Psoas muscle (tissue), 8 donors: ENCODE results near the gene TADA2B. TPM values are rescaled to one million over a fixed set of nuclear protein-coding genes. Genes with fewer than 3 reads are reported as not detected.

ENCODE experiments used
- ATAC-seq, 4 donors: fragments of 200-7000 bp; cut with Tn5 transposase; one replicate each; pipeline ENCODE4 v1.9.1; 2020; ENCODE audit warnings: moderate library complexity in 3 of 4, mild to moderate bottlenecking in 2 of 4
- DNase-seq, 2 donors: peaks; one replicate each; pipeline ENCODE4 v3.0.0-alpha.2; 2020
- H3K27ac ChIP-seq: fragments of 200-600 bp; one replicate; pipeline ENCODE4 v1.8.0; 2022
- H3K27me3 ChIP-seq, 3 donors: fragments of 200-600 bp in 1 of 3; one replicate each; pipeline versions ENCODE4 v1.6.1 to v1.8.0; 2013 to 2022; ENCODE audit warnings: low read length in 2 of 3, mild to moderate bottlenecking in 2 of 3, moderate library complexity in 1 of 3; ENCODE audit not compliant: insufficient read depth in 3 of 3
- H3K36me3 ChIP-seq, 2 donors: fragments of 200-600 bp in 1 of 2; one replicate each; pipeline versions ENCODE4 v1.6.1 to v1.8.0; 2013 to 2022; ENCODE audit warnings: low read depth in 1 of 2, mild to moderate bottlenecking in 1 of 2, moderate library complexity in 1 of 2; ENCODE audit not compliant: insufficient read depth in 1 of 2
- H3K4me1 ChIP-seq: fragments of 200-600 bp; one replicate; pipeline ENCODE4 v1.8.0; 2022
- H3K4me3 ChIP-seq: fragments of 200-600 bp; one replicate; pipeline ENCODE4 v1.8.0; 2022; ENCODE audit warnings: mild to moderate bottlenecking
- H3K9me3 ChIP-seq: fragments of 200-600 bp; one replicate; pipeline ENCODE4 v1.8.0; 2022
- WGBS, 3 donors: extraction: QIAGEN DNeasy Blood & Tissue Kit; methylation state at CpG; one replicate each; pipeline versions ENCODE4 v1.1.6 to v1.1.7; 2013; 5-methylcytosine and 5-hydroxymethylcytosine counted together
- intact Hi-C, 2 donors: fragments of 100-400 bp; cut with DNase I; formaldehyde crosslinking; loops; one replicate each; pipeline versions ENCODE4 v1.11.0 to v1.14.2; 2022
- polyA plus RNA-seq, 3 donors: library from polyadenylated mRNA; stranded (reverse); fragments of 200-250 nt; gene quantifications; one replicate each; pipeline ENCODE4 v1.2.3, GENCODE V29; 2013
- total RNA-seq, 4 donors: library from RNA; stranded (reverse); fragmentation: NEBNext Ultra II Directional in 2 of 4; extraction: Animal tissue kit (Norgen Biotek cat#: 25700) in 2 of 4; gene quantifications; one replicate each; pipeline versions ENCODE4 v1.2.1 to v1.2.4, GENCODE V29; 2021 to 2023
- TF ChIP-seq, protein P1 (sequence below): fragments of 200-600 bp; IDR thresholded peaks from one replicate; pipeline ENCODE4 v1.8.0; 2022; ENCODE audit warnings: antibody characterized with exemption
- donor health status: healthy with polysubstance abuse.
- donor health status: DM: no; HTN: no; CAD: no; lungs with moderate emphysema.
- donor health status: Bipolar disorder and iron deficiency.
- donor health status: healthy.
- donor health status: DM: yes; HTN: yes; CAD: no.
- donor health status: DM: no; HTN: no; CAD: no.
- donor health status: DM: no; HTN: no; CAD: no.
- donor health status: DM: yes; HTN: yes; CAD: no.

Gene TADA2B
- total and polyA plus RNA-seq, 7 donors, result 21.0 to 70.3 (median 47.0) TPM

DNA sequence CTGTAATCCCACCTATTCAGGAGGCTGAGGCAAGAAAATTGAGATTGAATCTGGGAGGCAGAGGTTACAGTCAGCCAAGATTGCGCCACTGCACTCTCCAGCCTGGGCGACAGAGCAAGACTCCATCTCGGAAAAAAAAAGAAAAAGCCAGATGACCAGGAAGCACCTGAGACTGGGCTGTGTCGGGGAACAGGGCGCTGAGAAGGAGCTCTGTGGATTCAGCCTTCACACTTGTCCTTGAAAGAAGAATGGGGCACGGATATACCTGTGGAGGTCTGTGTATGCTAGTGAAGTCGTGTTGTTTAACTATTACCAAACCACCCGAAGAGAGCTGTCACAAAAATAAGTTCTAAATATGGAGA, 39.3 kb upstream of the TADA2B start:
- Histone ChIP-seq H3K27ac (peak overlapping the region; percentile 74), H3K4me3 (no peak overlapping the region), H3K9me3 (no peaks in the 10 kb centered on the region), H3K4me1 (peaks cover 29% of the 10 kb centered on the region), H3K27me3 (no peaks in the 10 kb centered on the region), H3K36me3 (peaks cover 2 to 82% of the 10 kb centered on the region in 2 donors)
- intact Hi-C loops, result no loop called here
- TF ChIP-seq, protein P1, sequence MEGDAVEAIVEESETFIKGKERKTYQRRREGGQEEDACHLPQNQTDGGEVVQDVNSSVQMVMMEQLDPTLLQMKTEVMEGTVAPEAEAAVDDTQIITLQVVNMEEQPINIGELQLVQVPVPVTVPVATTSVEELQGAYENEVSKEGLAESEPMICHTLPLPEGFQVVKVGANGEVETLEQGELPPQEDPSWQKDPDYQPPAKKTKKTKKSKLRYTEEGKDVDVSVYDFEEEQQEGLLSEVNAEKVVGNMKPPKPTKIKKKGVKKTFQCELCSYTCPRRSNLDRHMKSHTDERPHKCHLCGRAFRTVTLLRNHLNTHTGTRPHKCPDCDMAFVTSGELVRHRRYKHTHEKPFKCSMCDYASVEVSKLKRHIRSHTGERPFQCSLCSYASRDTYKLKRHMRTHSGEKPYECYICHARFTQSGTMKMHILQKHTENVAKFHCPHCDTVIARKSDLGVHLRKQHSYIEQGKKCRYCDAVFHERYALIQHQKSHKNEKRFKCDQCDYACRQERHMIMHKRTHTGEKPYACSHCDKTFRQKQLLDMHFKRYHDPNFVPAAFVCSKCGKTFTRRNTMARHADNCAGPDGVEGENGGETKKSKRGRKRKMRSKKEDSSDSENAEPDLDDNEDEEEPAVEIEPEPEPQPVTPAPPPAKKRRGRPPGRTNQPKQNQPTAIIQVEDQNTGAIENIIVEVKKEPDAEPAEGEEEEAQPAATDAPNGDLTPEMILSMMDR, result no peak
- ATAC-seq, result peak in 1 of 4 donors; percentile 26
- DNase-seq, result no peak
- 62 to 74% (median 73%) methylated on average over 8 of the region's 8 CpGs for WGBS, 3 donors

DNA sequence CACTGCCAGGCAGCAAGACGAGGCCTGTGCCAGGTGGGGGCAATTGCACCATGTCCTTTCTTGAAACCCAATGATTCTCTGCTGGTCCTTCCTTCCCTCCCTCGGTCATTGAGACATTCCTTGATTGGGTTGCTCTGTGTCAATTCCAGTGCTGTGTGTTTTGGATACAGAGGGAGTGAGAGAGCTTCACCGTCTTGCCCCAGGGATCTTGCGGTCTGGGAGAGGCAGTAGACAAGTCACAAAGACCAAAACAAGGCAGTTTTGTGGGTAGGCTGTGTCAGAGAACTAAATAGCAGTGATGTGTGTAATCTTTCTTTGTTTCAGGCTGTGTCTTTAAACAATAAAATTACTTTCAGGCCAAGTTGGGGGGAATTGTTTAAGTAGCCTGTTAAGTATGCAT, 38.8 kb upstream of the TADA2B start:
- no peak for ATAC-seq
- no peaks in the 10 kb centered on the region for H3K9me3 ChIP-seq
- peak overlapping the region; percentile 74 for H3K27ac ChIP-seq
- H3K36me3 ChIP-seq, result peaks cover 2 to 77% of the 10 kb centered on the region in 2 donors
- no peaks in the 10 kb centered on the region for H3K27me3 ChIP-seq
- H3K4me3 ChIP-seq, result no peak overlapping the region
- 73 to 83% (median 82%) methylated on average over 4 of the region's 4 CpGs for WGBS, 3 donors
- TF ChIP-seq, protein P1, result no peak
- intact Hi-C loops, result no loop called here
- no peak for DNase-seq
- peaks cover 33% of the 10 kb centered on the region for H3K4me1 ChIP-seq

DNA sequence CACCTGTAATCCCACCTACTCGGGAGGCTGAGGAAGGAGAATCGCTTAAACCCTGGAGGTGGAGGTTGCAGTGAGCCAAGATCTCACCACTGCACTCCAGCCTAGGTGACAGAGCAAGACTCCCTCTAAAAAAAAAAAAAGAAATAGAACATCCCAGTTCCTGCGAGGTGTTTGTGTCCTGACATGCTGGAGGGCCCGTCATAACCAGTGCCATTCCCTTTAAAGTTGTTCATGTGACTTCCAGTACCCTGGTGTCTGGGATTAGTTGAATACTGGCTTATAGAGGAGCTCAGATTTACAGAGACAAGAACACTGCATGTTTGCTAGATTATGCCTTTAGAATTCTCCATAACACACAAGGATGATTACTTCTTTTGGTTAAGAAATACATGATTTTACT, 37.6 kb upstream of the TADA2B start:
- H3K27ac ChIP-seq, result no peak overlapping the region
- intact Hi-C loops, result no loop called here
- no peak overlapping the region for H3K4me3 ChIP-seq
- ATAC-seq (no peak), DNase-seq (no peak)
- 83 to 89% (median 86%) methylated on average over 4 of the region's 4 CpGs for WGBS, 3 donors
- H3K9me3 ChIP-seq, result no peaks in the 10 kb centered on the region
- H3K36me3 ChIP-seq, result peaks cover 2 to 66% of the 10 kb centered on the region in 2 donors
- TF ChIP-seq, protein P1, result no peak
- peaks cover 44% of the 10 kb centered on the region for H3K4me1 ChIP-seq
- H3K27me3 ChIP-seq, result no peaks in the 10 kb centered on the region

DNA sequence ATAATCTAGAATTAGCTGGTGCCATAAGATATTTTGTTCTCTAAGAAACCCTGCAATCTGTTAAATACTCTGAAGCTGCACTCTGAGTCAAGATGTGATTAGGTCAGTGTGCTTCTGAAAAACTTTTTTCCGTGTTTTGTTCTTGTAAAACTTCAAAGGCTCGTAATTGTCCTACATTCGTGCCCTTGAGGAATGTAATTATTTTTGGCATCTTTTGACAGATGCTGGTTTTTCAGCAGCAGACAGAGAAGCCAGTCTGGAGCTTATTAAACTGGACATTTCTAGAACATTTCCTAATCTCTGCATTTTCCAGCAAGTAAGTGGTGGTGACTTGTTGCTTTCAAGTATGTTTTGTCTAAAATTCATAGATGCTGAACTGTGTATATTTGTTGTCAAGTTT, 36.8 kb upstream of the TADA2B start:
- H3K27ac ChIP-seq, result no peak overlapping the region
- no peak for ATAC-seq
- no peak for DNase-seq
- H3K4me1 ChIP-seq, result peaks cover 44% of the 10 kb centered on the region
- 73 to 83% (median 74%) methylated on average over 3 of the region's 3 CpGs for WGBS, 3 donors
- no peaks in the 10 kb centered on the region for H3K27me3 ChIP-seq
- TF ChIP-seq, protein P1, result no peak
- intact Hi-C loops, result no loop called here
- no peak overlapping the region for H3K4me3 ChIP-seq
- H3K36me3 ChIP-seq, result peaks cover 2 to 66% of the 10 kb centered on the region in 2 donors
- no peaks in the 10 kb centered on the region for H3K9me3 ChIP-seq

DNA sequence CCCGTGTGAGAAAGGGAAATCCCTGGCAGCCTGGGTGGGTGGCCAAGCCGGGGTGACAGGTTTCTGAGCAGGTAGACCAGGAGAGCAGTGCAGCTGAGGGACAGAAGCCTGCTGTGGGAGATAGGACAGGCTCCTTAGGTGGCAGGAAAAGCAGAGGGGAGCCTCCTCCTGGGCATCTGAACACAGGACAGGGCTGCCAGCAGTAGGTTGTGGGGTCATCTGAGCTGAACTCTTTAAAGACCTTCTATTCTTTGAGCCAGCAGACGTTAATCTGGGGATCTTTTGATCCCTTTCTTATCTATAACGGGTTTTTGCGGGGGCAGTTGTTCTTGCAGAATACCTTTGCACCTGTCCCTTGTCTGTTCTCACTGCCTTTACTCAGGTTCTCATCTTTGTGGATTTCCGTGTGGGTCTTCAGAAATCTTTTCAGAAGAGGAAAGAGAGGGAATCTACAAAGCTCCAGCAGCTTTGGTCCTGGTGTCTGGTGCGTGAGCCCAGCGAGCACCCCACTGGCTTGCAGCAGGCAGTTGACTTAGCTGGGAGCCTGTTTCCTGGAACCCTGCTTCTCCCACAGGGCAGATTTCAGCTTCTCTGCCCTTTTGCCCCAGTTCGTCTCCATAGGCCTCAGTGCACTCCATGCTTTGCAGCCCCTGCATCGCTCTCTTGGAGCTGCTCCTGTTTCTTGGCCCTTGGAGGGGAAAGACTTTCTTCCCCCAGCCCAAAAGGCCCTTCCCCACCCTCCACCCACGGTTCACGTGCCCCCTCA, 35.8 kb upstream of the TADA2B start:
- H3K27me3 ChIP-seq, result no peaks in the 10 kb centered on the region
- intact Hi-C loops, result no loop called here
- DNase-seq, result no peak
- H3K27ac ChIP-seq, result peak overlapping the region; percentile 58
- no peak for ATAC-seq
- 83 to 92% (median 85%) methylated on average over 12 of the region's 12 CpGs for WGBS, 3 donors
- no peaks in the 10 kb centered on the region for H3K9me3 ChIP-seq
- TF ChIP-seq, protein P1, result no peak
- H3K36me3 ChIP-seq, result peaks cover 2 to 66% of the 10 kb centered on the region in 2 donors
- H3K4me1 ChIP-seq, result peaks cover 46% of the 10 kb centered on the region
- H3K4me3 ChIP-seq, result no peak overlapping the region
